OCI-LY3 (cell line): ENCODE results near the gene MARF1.
"Not testable (repeated sequence)": the region's sequence is repeated elsewhere in the genome, so short reads cannot be mapped to it uniquely, and the experiment has no call there.

Experiments used
- CTCF ChIP-seq: fragments of 200-600, 300-600 bp; sonication (generic); IDR thresholded peaks from 2 replicates; pipeline ENCODE4 v1.5.1; 2014; ENCODE audit warnings: antibody characterized with exemption, low read length, low read depth
- EZH2phosphoT487 ChIP-seq: fragments of 200-600 bp; shearing (Covaris generic); IDR thresholded peaks from 2 replicates; pipeline ENCODE4 v1.6.1; 2018; ENCODE audit warnings: antibody characterized with exemption, mixed run types, low read depth

DNA sequence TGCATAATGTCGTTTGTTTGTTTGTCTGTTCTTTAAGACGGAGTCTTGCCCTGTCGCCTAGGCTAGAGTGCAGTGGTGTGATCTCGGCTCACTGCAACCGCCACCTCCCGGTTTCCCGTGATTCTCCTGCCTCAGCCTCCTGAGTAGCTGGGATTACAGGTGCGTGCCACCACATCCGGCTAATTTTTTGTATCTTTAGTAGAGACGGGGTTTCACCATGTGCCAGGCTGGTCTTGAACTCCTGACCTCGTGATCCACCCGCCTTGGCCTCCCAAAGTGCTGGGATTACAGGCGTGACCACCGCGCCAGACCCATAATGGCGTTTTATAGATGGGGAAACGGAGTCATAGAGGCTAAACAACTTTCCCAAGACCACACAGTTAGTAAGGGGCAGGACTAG lies 6.4 kb upstream of the MARF1 start:
- not testable (repeated sequence) for TF ChIP-seq CTCF, EZH2phosphoT487
